CD4-positive, alpha-beta T cell (primary cell): Measurements from ENCODE around the gene ELK1. TPM values are rescaled to one million over a fixed set of nuclear protein-coding genes. Genes with fewer than 3 reads are reported as not detected.

Experiments used
- ATAC-seq: fragments of 200-7000 bp; cut with Tn5 transposase; one replicate; pipeline ENCODE4 v1.10.0; 2022; ENCODE audit warnings: mild to moderate bottlenecking; ENCODE audit not compliant: poor library complexity
- CTCF ChIA-PET: fragments of 350-600 bp; sonication (Branson Sonifier 250); formaldehyde crosslinking; loops from one replicate; lab custom pipeline; 2021; ENCODE audit warnings: antibody characterized with exemption, inconsistent platforms; lab: Charles Lee
- POLR2A ChIA-PET: fragments of 350-600 bp; sonication (Branson Sonifier 250); formaldehyde crosslinking; loops from one replicate; lab custom pipeline; 2021; ENCODE audit warnings: antibody characterized with exemption, inconsistent platforms; lab: Charles Lee
- DNase-seq, 14 experiments: peaks; one replicate each; pipeline ENCODE4 v3.0.0-alpha.2; 2013 to 2020; ENCODE audit warnings: mixed read lengths in 2 of 14
- H3K27ac ChIP-seq, 2 donors: one replicate each; pipeline versions ENCODE4 v1.5.1 to v1.7.0; 2013; ENCODE audit warnings: low read length in 2 of 2, low read depth in 1 of 2, mild to moderate bottlenecking in 1 of 2
- H3K27me3 ChIP-seq, 2 experiments: 1 replicate in 1 of 2; 2 replicates in 1 of 2; pipeline versions ENCODE4 v1.6.1 to v1.7.0; 2013; ENCODE audit warnings: low read length in 2 of 2, control low read depth in 1 of 2, mild to moderate bottlenecking in 1 of 2, moderate library complexity in 1 of 2; ENCODE audit not compliant: insufficient read depth in 2 of 2, control insufficient read depth in 1 of 2
- H3K36me3 ChIP-seq: one replicate; pipeline ENCODE4 v1.6.1; 2013; ENCODE audit warnings: low read length, control low read depth; ENCODE audit not compliant: insufficient read depth
- H3K4me1 ChIP-seq: one replicate; pipeline ENCODE4 v1.6.1; 2013; ENCODE audit warnings: low read length, control low read depth; ENCODE audit not compliant: insufficient read depth
- H3K4me3 ChIP-seq: one replicate; pipeline ENCODE4 v1.5.1; 2013; ENCODE audit warnings: mild to moderate bottlenecking, low read length, moderate library complexity
- H3K9me3 ChIP-seq, 2 experiments: 1 replicate in 1 of 2; 2 replicates in 1 of 2; pipeline versions ENCODE4 v1.6.1 to v1.7.0; 2013; ENCODE audit warnings: low read length in 2 of 2, mild to moderate bottlenecking in 2 of 2, control low read depth in 1 of 2, moderate library complexity in 1 of 2; ENCODE audit not compliant: control insufficient read depth in 1 of 2, insufficient read depth in 1 of 2
- H3K27ac Mint-ChIP-seq: one replicate; pipeline ENCODE4 v1.8.0; 2020; ENCODE audit warnings: mixed read lengths
- H3K27me3 Mint-ChIP-seq: one replicate; pipeline ENCODE4 v1.8.0; 2021; ENCODE audit warnings: mixed read lengths
- H3K36me3 Mint-ChIP-seq: one replicate; pipeline ENCODE4 v1.8.0; 2021; ENCODE audit warnings: low read depth, mixed read lengths
- H3K4me1 Mint-ChIP-seq: one replicate; pipeline ENCODE4 v1.8.0; 2021; ENCODE audit warnings: low read depth, mixed read lengths
- H3K4me3 Mint-ChIP-seq: one replicate; pipeline ENCODE4 v1.8.0; 2020; ENCODE audit warnings: mild to moderate bottlenecking, mixed read lengths
- H3K9me3 Mint-ChIP-seq: one replicate; pipeline ENCODE4 v1.8.0; 2020; ENCODE audit warnings: mixed read lengths
- CTCF ChIP-seq: fragments of 200-600 bp; IDR thresholded peaks from one replicate; pipeline ENCODE4 v1.8.0; 2022; ENCODE audit warnings: antibody characterized with exemption, mild to moderate bottlenecking
- intact Hi-C, 2 experiments: fragments of 100-400 bp; cut with DNase I in 1 of 2; cut with micrococcal nuclease in 1 of 2; formaldehyde crosslinking; loops; one replicate each; pipeline versions ENCODE4 v1.15.1 to v1.9.0; 2023 to 2025; cut with DNase I, micrococcal nuclease
- microRNA-seq: library from miRNA; unstranded; fragments of <30 nt; microRNA quantifications from one replicate; pipeline ENCODE4 v1.2.0, GENCODE V29; 2021; ENCODE audit warnings: borderline microRNAs expressed, borderline replicate concordance
- total RNA-seq, 174 experiments: library from RNA in 2 of 174; stranded (reverse) in 2 of 174; gene quantifications; one replicate each; pipeline ENCODE4 v1.2.3 and lab custom pipeline; 2021 to 2026

The ELK1 gene
- total RNA-seq, 2 experiments from 2014 or later: 38.9 to 40.5 TPM

GRCh38 chrX:47586043-47586787 is 64.1 kb downstream of the ELK1 start:
- ChIA-PET POLR2A (no interaction called here), CTCF (no interaction called here)
- Mint-ChIP-seq H3K4me3 (no peak overlapping the region), H3K4me1 (peaks cover 23% of the 10 kb centered on the region), H3K27ac (no peak overlapping the region), H3K36me3 (peaks cover 5% of the 10 kb centered on the region), H3K27me3 (no peaks in the 10 kb centered on the region), H3K9me3 (no peaks in the 10 kb centered on the region)
- Histone ChIP-seq H3K4me1 (peaks cover 26% of the 10 kb centered on the region), H3K9me3 (no peaks in the 10 kb centered on the region), H3K36me3 (peaks cover 6% of the 10 kb centered on the region), H3K4me3 (no peak overlapping the region), H3K27me3 (no peaks in the 10 kb centered on the region), H3K27ac (no peak overlapping the region)
- ATAC-seq: no peak
- TF ChIP-seq CTCF: no peak
- intact Hi-C loops: no loop called here
- DNase-seq: no peak

Small RNAs within 50 kb of the gene (microRNA-seq; reads per million reads assigned to microRNA genes)
- gene MIR4769: not detected

Other genes with a start within 250 kb of the ELK1 start
- 1 to 10 TPM; 3.1 to 3.9 TPM for gene ZNF41, start 167.3 kb downstream of the ELK1 start, total RNA-seq
- 100 to 1,000 TPM; 119 to 121 TPM for gene ARAF, start 89.4 kb downstream of the ELK1 start, total RNA-seq
- gene TIMP1, start 68.1 kb downstream of the ELK1 start, total RNA-seq: 10 to 100 TPM; 35.6 to 38.5 TPM
- under 1 TPM; 0.27 to 0.87 TPM for gene SYN1, start 30.7 kb downstream of the ELK1 start, total RNA-seq
- gene CFP, start 20.6 kb downstream of the ELK1 start, total RNA-seq: 10 to 100 TPM; 18.3 to 18.6 TPM
- gene UXT, start 8.6 kb upstream of the ELK1 start, total RNA-seq: 100 to 1,000 TPM; 188 to 197 TPM
- 1 to 10 TPM; 5.1 to 5.7 TPM for gene ZNF81, start 186.3 kb upstream of the ELK1 start, total RNA-seq